ENCODE results near the gene LMAN1L. TPM values are rescaled to one million over a fixed set of nuclear protein-coding genes. Genes with fewer than 3 reads are reported as not detected.

Gene LMAN1L
- total and polyA plus RNA-seq, 2 of the 4 experiments (the other 2 are of a cell fraction), result not detected

DNA sequence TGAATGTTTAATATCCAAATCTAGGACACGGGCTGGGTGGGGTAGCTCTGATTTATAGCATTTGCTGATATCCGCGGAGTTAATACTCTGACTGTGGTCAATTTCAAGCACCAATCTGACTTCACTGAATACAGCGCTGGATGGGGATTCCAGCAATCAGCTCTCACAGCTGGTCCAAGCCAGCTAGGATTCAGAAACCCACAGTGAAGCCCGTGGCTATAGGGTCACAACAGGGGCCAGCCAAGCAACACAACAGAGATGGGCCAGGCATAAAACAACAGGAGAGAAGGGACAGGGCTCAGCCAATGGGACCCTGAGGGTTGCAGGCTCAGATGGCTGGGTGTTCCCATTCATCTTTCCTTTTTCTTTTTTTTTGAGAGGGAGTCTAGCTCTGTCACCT lies 5.4 kb upstream of the LMAN1L start:
- ATAC-seq (ENCODE audit: low read depth) (no peak), DNase-seq (peak; percentile 28)
- no peak overlapping the region for H2AFZ ChIP-seq (replicated peaks; ENCODE audit: low read length, poor library complexity)
- H3K36me3 ChIP-seq (ENCODE audit: control insufficient read depth, insufficient read depth, low read length), result peaks cover 14% of the 10 kb centered on the region
- CTCF ChIA-PET, result no interaction called here
- no peak overlapping the region for H3K4me3 ChIP-seq (ENCODE audit: insufficient read depth, low read depth, low read length)
- dilution Hi-C loops (cut with HindIII; ENCODE audit: low sequenced_read_pairs, unreplicated experiment) (no loop called here), in situ Hi-C loops (cut with MboI; ENCODE audit: low sequenced_read_pairs) (no loop called here), intact Hi-C loops (cut with micrococcal nuclease) (no loop called here)
- H3K56ac ChIP-seq (ENCODE audit: extremely low read depth, insufficient read depth, low read length), result no peak overlapping the region
- POLR2A ChIA-PET (ENCODE audit: unreplicated experiment), result no interaction called here
- H3K27ac ChIP-seq (ENCODE audit: insufficient read depth, low read length), result no peak overlapping the region
- H4K5ac ChIP-seq (ENCODE audit: low read depth, low read length), result no peak overlapping the region
- no peak overlapping the region for H3K4me2 ChIP-seq (ENCODE audit: low read depth, low read length)
- peaks cover 5% of the 10 kb centered on the region; the same call in 1 of the 2 replicates for H4K20me1 ChIP-seq (ENCODE audit: insufficient read depth, low read length)
- no peak overlapping the region for H2BK5ac ChIP-seq (ENCODE audit: low read depth, low read length, poor library complexity, severe bottlenecking)
- H2AK9ac ChIP-seq (replicated peaks; ENCODE audit: low read depth, low read length, poor library complexity), result no peak overlapping the region
- H3K9ac ChIP-seq (ENCODE audit: low read depth, low read length), result no peak overlapping the region
- no peak overlapping the region for H4K8ac ChIP-seq (ENCODE audit: low read depth in 2 of 2, low read length in 2 of 2)
- no peak overlapping the region for H4K91ac ChIP-seq (ENCODE audit: insufficient read depth, low read depth, low read length)
- H3K79me1 ChIP-seq (ENCODE audit: low read depth in 1 of 2, low read length in 2 of 2), result peaks cover 0 to 3% of the 10 kb centered on the region in 2 experiments; a peak in 1 of 4 replicates
- H2BK15ac ChIP-seq (ENCODE audit: low read depth, low read length), result no peak overlapping the region
- 76% methylated on average over 5 of the region's 5 CpGs; no CpG with 5 or more reads in 1 of the 2 experiments for WGBS, 2 experiments (ENCODE audit: extremely low coverage in 2 of 2, insufficient read length in 1 of 2)
- no TSS peak for BruUV-seq (replicated peaks)
- no peaks in the 10 kb centered on the region for H3K9me3 ChIP-seq (ENCODE audit: control insufficient read depth, insufficient read depth, low read length)
- H3K4ac ChIP-seq (ENCODE audit: low read depth, low read length), result no peak overlapping the region
- H3K14ac ChIP-seq (replicated peaks; ENCODE audit: low read depth, low read length), result no peak overlapping the region
- no peak overlapping the region for H2BK120ac ChIP-seq (ENCODE audit: low read depth, low read length)
- H2BK20ac ChIP-seq (ENCODE audit: low read depth, low read length), result no peak overlapping the region
- no peak overlapping the region for H3K18ac ChIP-seq (ENCODE audit: low read depth, low read length)
- H3K4me1 ChIP-seq (ENCODE audit: control insufficient read depth, insufficient read depth, low read length), result no peaks in the 10 kb centered on the region
- no peak overlapping the region for H2AK5ac ChIP-seq (ENCODE audit: low read depth, low read length)
- no peak overlapping the region for H3K23ac ChIP-seq (ENCODE audit: low read depth, low read length)
- TF ChIP-seq BHLHE40 (IDR thresholded peaks at IDR 0.05; ENCODE audit: low read depth, low read length) (no peak), CEBPB (IDR thresholded peaks at IDR 0.05; ENCODE audit: low read depth, low read length) (no peak), RCOR1 (IDR thresholded peaks at IDR 0.05; ENCODE audit: insufficient replicate concordance, low read length) (no peak), POLR2A (IDR thresholded peaks at IDR 0.05; ENCODE audit: low read depth, low read length) (no peak), NFE2L2 (IDR thresholded peaks at IDR 0.05; ENCODE audit: low read depth, low read length) (no peak), MAZ (IDR thresholded peaks at IDR 0.05; ENCODE audit: borderline replicate concordance, low read depth, low read length) (no peak), RAD21 (IDR thresholded peaks at IDR 0.05; ENCODE audit: low read length) (no peak), CHD1 (IDR thresholded peaks at IDR 0.05; ENCODE audit: low read depth, low read length) (no peak), MAFK (IDR thresholded peaks at IDR 0.05; ENCODE audit: low read depth, low read length) (no peak), MXI1 (IDR thresholded peaks at IDR 0.05; ENCODE audit: borderline replicate concordance, low read depth, low read length) (no peak), SMC3 (IDR thresholded peaks at IDR 0.05; ENCODE audit: low read depth, low read length) (no peak)
- TF ChIP-seq, protein P1, sequence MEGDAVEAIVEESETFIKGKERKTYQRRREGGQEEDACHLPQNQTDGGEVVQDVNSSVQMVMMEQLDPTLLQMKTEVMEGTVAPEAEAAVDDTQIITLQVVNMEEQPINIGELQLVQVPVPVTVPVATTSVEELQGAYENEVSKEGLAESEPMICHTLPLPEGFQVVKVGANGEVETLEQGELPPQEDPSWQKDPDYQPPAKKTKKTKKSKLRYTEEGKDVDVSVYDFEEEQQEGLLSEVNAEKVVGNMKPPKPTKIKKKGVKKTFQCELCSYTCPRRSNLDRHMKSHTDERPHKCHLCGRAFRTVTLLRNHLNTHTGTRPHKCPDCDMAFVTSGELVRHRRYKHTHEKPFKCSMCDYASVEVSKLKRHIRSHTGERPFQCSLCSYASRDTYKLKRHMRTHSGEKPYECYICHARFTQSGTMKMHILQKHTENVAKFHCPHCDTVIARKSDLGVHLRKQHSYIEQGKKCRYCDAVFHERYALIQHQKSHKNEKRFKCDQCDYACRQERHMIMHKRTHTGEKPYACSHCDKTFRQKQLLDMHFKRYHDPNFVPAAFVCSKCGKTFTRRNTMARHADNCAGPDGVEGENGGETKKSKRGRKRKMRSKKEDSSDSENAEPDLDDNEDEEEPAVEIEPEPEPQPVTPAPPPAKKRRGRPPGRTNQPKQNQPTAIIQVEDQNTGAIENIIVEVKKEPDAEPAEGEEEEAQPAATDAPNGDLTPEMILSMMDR (conservative IDR thresholded peaks at IDR 0.05; ENCODE audit: low read depth, low read length), result no peak
- TF ChIP-seq, protein P2, sequence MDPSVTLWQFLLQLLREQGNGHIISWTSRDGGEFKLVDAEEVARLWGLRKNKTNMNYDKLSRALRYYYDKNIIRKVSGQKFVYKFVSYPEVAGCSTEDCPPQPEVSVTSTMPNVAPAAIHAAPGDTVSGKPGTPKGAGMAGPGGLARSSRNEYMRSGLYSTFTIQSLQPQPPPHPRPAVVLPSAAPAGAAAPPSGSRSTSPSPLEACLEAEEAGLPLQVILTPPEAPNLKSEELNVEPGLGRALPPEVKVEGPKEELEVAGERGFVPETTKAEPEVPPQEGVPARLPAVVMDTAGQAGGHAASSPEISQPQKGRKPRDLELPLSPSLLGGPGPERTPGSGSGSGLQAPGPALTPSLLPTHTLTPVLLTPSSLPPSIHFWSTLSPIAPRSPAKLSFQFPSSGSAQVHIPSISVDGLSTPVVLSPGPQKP (IDR thresholded peaks at IDR 0.05; ENCODE audit: borderline replicate concordance, low read depth, low read length), result no peak
- TF ChIP-seq, protein P3, sequence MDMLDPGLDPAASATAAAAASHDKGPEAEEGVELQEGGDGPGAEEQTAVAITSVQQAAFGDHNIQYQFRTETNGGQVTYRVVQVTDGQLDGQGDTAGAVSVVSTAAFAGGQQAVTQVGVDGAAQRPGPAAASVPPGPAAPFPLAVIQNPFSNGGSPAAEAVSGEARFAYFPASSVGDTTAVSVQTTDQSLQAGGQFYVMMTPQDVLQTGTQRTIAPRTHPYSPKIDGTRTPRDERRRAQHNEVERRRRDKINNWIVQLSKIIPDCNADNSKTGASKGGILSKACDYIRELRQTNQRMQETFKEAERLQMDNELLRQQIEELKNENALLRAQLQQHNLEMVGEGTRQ (IDR thresholded peaks at IDR 0.05; ENCODE audit: low read depth, low read length), result no peak
- peaks cover 5% of the 10 kb centered on the region for H3K9me1 ChIP-seq (ENCODE audit: insufficient read depth, low read length)
- H3K27me3 ChIP-seq (ENCODE audit: control insufficient read depth, insufficient read depth, low read length), result no peaks in the 10 kb centered on the region

Data from IMR-90 (cell line).